A549 (cell line): ENCODE data around the gene BBLN.
"Not testable (repeated sequence)": the region's sequence is repeated elsewhere in the genome, so short reads cannot be mapped to it uniquely, and the experiment has no call there.

ENCODE experiments used
- CTCF ChIP-seq: fragments of >200 bp; sonication (Bioruptor Twin); formaldehyde crosslinking; IDR thresholded peaks from 3 replicates; pipeline ENCODE4 v1.5.1; 2016
- MYC ChIP-seq: IDR thresholded peaks from 2 replicates; pipeline ENCODE4 v1.6.1; 2012; ENCODE audit warnings: mild to moderate bottlenecking, inconsistent platforms, low read length, improper control_type of control experiment, borderline replicate concordance
- NR3C1 ChIP-seq: fragments of >200 bp; sonication (Bioruptor Twin); formaldehyde crosslinking; IDR thresholded peaks from 3 replicates; pipeline ENCODE4 v1.6.1; 2017
- POLR2A ChIP-seq: IDR thresholded peaks from 2 replicates; pipeline ENCODE4 v1.6.1; 2012; ENCODE audit warnings: mild to moderate bottlenecking, low read length
- RAD21 ChIP-seq, 2 experiments: fragments of >200 bp in 1 of 2; sonication (Bioruptor Twin) in 1 of 2; formaldehyde crosslinking in 1 of 2; IDR thresholded peaks in 1 of 2; conservative IDR thresholded peaks in 1 of 2; 2 replicates in 1 of 2; 3 replicates in 1 of 2; pipeline ENCODE4 v1.6.1; 2012 to 2018; ENCODE audit warnings: inconsistent platforms in 1 of 2
- USF2 ChIP-seq: fragments of 450-650 bp; IDR thresholded peaks from 2 replicates; pipeline ENCODE4 v1.6.1; 2014; ENCODE audit warnings: antibody characterized with exemption
- ZSCAN20 ChIP-seq: fragments of 250-450 bp; sonication (Bioruptor Pico); IDR thresholded peaks from 2 replicates; pipeline ENCODE4 v1.8.0; 2022; ENCODE audit warnings: mild to moderate bottlenecking, moderate library complexity

GRCh38 chr9:128129976-128130590 lies 30.0 kb upstream of the BBLN start:
- TF ChIP-seq MYC; USF2; RAD21 (conservative IDR thresholded peaks at IDR 0.05 in 1 of 2, IDR thresholded peaks at IDR 0.05 in 1 of 2); NR3C1; ZSCAN20 (CRISPR knock-in tag); POLR2A: not testable (repeated sequence)
- peak; percentile 24; the same call in 1 of the 3 replicates for TF ChIP-seq CTCF
